HG03432 (cell line): Measurements from ENCODE around the gene MTNR1B.
A peak's percentile ranks its signal among the peaks of the same experiment; 100 is the strongest.

ENCODE experiments used
- ATAC-seq: cut with Tn5 transposase; IDR thresholded peaks from one replicate; pipeline ENCODE4 v1.9.1; 2021; ENCODE audit warnings: mild to moderate bottlenecking, moderate library complexity; ENCODE audit not compliant: unreplicated experiment

MTNR1B gene

GRCh38 chr11:92977401-92977800 is 8.0 kb downstream of the MTNR1B start:
- ATAC-seq, result no peak

DNA sequence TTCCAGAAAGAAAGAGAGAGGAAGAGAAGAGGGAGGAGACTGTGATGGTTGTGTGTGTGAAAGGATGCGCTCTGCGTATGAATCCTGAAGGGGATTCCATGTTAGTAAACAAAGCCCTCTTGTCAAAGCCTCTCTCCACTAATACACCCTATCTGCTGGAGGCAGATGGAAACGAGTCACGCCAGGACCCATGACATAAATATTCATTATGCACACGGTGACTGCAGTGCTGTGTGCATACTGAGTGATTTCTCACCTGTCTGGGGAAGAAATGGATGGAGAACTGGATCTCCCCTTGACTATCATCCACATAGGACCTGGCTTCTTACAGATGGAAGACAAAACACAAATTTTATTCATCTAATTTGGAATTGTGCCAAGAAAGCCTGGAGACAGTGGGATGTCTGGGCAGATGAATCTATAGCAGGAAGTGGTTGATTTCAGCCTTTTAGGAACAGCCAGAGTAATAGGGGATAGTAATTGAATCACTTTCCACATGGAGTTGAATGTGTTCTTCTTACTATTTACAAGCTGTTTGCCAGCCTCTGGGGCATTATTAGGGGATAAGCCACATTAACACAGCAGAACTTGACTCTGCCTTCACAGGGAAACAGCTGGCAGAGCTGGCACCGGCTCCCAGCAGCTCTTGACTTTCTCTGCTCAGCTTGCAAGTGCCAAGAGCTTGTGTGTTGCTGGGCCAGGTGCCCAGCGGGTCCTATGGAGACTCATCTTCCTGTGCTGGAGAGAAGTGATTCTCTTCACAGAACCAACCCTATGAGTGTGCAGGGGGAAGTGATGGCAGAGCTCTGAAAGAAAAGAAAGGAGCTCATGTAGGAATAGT is 9.0 kb downstream of the MTNR1B start:
- no peak for ATAC-seq

GRCh38 chr11:92979176-92979575 is 9.7 kb downstream of the MTNR1B start:
- ATAC-seq, result no peak

- ATAC-seq, result no peak
Observed at GRCh38 chr11:92980312-92980711, 10.9 kb downstream of the MTNR1B start.

- ATAC-seq, result no peak
Observed at GRCh38 chr11:92981508-92982043, 12.1 kb downstream of the MTNR1B start.

DNA sequence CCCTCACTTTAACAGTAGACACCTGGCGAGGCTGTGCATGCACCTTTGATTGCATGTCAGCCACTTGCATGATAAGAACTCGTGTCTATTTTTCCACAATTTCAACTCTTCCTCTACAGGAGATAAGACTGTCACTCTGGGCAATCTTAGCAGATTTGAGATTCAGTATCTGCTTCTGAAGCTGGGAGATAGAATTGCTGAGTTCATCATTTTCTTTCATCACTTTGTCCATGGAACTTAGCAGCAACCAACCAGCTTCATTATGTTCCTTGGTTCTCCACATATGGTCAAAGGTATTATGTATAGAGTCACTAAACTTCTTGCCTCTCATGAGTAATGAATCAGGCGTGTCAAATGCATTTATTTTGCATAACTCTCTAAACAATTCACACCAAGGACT is 17.1 kb downstream of the MTNR1B start:
- no peak for ATAC-seq

GRCh38 chr11:92993004-92993403 is 23.6 kb downstream of the MTNR1B start:
- no peak for ATAC-seq

DNA sequence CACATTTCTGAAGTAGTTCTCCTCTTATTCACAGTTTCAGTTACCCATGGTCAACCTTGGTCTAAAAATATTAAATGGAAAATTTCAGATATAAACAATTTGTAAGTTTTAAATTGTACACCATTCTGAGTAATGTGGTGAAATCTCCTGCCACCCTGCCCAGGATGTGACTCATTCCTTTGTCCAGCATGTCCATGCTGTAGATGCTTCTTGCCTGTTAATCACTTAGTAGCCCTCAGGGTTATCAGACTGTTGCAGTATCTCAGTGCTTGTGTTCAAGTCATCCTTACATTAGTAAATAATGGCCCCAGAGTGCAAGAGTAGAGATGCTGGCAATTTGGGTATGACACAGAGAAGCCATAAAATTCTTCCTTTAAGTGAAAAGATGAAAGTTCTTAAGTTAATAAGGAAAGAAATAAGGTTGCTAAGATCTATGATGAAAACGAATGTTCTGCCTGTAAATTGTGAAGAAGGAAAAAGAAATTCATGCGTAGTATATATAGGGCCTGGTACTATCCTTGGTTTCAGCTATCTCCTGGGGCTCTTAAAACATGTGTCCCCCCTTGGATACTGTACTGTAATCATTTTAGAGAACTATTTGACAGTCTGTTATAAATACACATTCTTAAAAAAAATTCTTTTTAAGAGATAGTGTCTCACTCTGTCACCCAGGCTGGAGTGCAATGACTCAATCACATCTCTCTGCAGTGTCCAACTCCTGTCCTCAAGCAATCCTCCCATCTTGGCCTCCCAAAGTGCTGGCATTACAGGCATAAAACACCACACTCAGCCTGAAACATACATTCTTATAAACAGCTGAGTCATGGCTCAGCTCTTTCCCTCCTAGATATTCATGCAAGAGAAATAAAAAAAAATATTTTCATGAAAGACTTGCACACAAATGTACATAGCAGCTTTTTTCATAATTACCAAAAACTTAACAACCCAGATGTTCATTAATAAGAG is 31.3 kb downstream of the MTNR1B start:
- no peak for ATAC-seq

GRCh38 chr11:93001806-93002205 is 32.4 kb downstream of the MTNR1B start:
- ATAC-seq, result no peak

DNA sequence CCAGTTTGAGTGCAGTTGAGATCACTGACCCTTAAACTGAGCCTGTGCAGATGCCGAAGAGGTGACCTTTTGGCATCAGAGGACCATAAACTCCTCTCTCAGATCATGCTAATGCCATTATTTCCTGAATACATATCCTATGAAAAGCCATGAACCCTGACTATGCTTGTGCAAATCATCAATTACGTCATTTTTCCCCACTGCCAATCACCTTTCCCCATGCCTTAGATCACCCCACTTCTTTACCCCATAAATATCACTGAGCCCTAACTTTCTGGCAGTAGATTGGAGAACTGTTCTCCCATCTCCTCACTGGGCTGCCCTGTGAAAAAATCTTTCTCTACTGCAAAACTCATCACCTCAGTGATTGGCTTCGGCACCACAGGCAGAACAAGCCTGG is 32.9 kb downstream of the MTNR1B start:
- ATAC-seq, result no peak

- no peak for ATAC-seq
Observed at GRCh38 chr11:93005239-93005638, 35.8 kb downstream of the MTNR1B start.

DNA sequence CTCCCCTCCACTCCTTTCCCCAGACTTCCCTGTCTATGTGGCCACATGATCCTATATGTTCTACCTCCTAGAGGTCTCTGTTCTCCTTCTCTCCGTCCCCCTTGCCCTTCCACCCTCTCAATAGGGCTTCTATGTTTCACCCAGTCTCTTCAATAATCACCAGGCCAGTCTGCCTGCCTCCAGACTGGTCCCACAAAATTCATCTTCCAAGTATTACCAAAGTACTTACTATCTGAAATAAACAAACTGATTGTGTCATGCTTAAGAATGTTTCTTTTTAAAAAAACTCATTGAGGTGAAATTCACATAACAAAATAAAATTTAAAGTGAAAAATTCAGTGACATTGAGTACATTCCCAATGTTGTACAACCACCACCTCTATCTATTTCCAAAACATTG is 44.2 kb downstream of the MTNR1B start:
- ATAC-seq, result no peak

DNA sequence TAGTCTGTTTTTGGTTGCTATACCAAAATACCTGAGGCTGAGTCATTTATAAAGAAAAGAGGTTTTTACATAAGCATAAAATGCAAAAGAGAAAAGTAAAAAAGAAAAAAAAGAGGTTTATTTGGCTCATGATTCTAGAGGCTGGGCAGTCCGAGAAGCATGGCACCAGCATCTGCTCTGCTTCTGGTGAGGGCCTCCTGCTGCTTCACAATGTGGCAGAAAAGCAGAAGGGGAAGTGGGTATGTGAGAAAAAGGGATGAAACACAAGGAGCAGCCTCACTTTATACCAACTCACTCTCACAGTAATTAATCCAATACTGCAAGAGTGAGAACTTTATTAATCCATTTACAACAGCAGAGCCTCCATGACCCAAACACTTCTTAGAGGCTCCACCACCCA is 47.1 kb downstream of the MTNR1B start:
- no peak for ATAC-seq

- ATAC-seq, result no peak
Observed at GRCh38 chr11:93017821-93018690, 48.6 kb downstream of the MTNR1B start.

GRCh38 chr11:93020248-93021046 is 51.0 kb downstream of the MTNR1B start:
- no peak for ATAC-seq

DNA sequence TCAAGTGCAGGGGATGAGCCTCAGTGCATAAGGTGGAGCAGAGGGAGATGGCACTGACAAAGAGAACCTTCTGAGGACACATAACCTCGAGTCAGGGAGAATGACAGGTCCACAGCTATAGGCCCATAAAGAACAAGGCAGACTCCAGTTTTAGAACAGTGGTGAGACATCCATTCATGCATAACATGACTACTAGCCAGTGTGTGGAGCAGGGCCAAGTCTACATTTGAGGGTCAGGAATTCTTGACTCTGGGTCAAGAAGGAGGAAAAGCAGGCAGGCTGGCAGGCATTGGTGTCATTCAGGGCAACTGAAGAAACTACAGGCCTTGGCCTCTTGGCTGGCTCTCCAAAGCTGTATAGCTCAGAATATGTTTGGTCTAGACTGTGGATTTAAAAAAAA is 54.9 kb downstream of the MTNR1B start:
- ATAC-seq, result no peak

DNA sequence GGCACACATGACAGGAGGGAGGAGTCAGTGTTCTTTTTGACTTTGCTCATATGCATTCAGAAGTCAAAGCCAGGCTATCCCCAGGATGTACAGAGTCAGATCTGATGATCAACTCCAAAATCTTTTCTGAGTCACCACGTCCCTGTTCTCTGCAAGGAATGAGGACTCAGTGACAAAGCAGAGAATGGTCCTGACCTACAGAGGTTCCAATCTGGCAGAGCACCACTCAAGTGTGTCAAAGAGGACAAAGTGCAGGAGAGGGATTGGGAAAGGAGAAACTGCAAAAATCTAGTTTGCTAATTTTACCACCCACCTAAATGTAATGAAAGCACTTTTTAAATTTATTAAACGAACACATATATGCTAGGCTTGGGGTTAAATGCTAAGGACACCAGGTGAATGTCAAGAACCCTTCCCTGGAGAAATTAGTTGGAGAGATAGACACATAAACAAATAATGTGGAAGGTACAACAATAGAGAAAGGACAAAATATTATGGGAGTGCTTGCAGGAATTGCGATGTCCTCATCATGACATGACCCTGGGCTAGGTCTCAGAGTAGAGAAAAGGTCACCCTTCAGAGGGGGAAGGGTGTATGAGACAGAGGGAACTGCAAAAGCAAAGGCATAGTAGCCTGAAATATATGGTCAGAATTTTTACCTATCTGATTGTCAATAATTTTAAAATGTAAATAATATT is 56.3 kb downstream of the MTNR1B start:
- no peak for ATAC-seq

DNA sequence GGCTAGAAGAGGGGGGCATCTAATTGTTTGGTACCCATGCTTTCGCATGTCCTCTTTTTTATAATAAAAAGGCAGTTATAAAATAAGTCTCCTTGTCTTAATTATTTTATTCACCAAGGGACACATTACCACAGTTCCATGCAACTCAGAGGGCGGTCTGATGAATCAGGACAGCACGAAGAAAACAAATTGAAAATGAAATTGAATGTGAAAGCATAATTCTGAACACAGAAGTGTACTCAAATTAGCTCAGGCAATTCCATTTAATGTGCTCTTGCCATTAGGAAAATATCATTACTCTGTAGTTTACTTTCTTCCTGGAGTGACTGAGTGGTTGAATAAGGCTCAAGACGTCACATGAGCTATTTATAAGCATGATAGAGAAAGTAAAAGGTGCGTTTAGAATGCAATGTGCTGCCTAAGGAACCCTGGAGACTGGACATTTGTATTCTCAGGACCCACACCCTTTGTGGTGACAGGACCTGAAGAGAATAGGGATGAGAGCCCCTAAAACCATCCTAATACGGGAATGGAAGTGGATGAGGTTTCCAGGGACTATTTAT is 59.6 kb downstream of the MTNR1B start:
- ATAC-seq, result peak; percentile 70

- ATAC-seq, result no peak
Observed at GRCh38 chr11:93031386-93031785, 61.9 kb downstream of the MTNR1B start.
